Activated CD8-positive, alpha-beta memory T cell treated with anti-CD3 and anti-CD28 coated beads for 36 hours (primary cell): ENCODE data around the gene KCNQ1OT1. TPM values are rescaled to one million over a fixed set of nuclear protein-coding genes. Genes with fewer than 3 reads are reported as not detected.

Source experiments
- CTCF ChIA-PET: fragments of 350-600 bp; sonication (Branson Sonifier 250); formaldehyde crosslinking; loops from one replicate; lab custom pipeline; 2021; ENCODE audit warnings: antibody characterized with exemption; lab: Charles Lee
- POLR2A ChIA-PET: fragments of 350-600 bp; sonication (Branson Sonifier 250); formaldehyde crosslinking; loops from one replicate; lab custom pipeline; 2021; ENCODE audit warnings: antibody characterized with exemption; lab: Charles Lee
- total RNA-seq, 2 experiments: library from RNA; stranded (reverse); gene quantifications; one replicate each; pipeline ENCODE4 v1.2.3, GENCODE V29; 2021

The KCNQ1OT1 gene
- total RNA-seq, 2 experiments from 2014 or later, result 0.21 TPM

GRCh38 chr11:2725368-2726300, 25.8 kb upstream of the KCNQ1OT1 start:
- ChIA-PET CTCF (no interaction called here), POLR2A (no interaction called here)

- ChIA-PET CTCF (no interaction called here), POLR2A (no interaction called here)
Measured at GRCh38 chr11:2724653-2725367, 25.0 kb upstream of the KCNQ1OT1 start.

- CTCF ChIA-PET, result no interaction called here
Measured at GRCh38 chr11:2724104-2724503, 24.3 kb upstream of the KCNQ1OT1 start.

GRCh38 chr11:2722955-2723354, 23.2 kb upstream of the KCNQ1OT1 start:
- ChIA-PET CTCF (no interaction called here), POLR2A (no interaction called here)

More at GRCh38 chr11:2724104-2724503, 24.3 kb upstream of the KCNQ1OT1 start:
- POLR2A ChIA-PET, result no interaction called here

- ChIA-PET POLR2A (no interaction called here), CTCF (no interaction called here)
Measured at GRCh38 chr11:2721210-2721916, 21.6 kb upstream of the KCNQ1OT1 start.

GRCh38 chr11:2719831-2720590, 20.2 kb upstream of the KCNQ1OT1 start:
- ChIA-PET POLR2A (no interaction called here), CTCF (no interaction called here)

- ChIA-PET POLR2A (no interaction called here), CTCF (no interaction called here)
Measured at GRCh38 chr11:2718817-2719438, 19.1 kb upstream of the KCNQ1OT1 start.

GRCh38 chr11:2717561-2718325, 17.9 kb upstream of the KCNQ1OT1 start:
- ChIA-PET POLR2A (no interaction called here), CTCF (no interaction called here)

GRCh38 chr11:2716376-2717095, 16.7 kb upstream of the KCNQ1OT1 start:
- ChIA-PET CTCF (no interaction called here), POLR2A (no interaction called here)

- ChIA-PET POLR2A (no interaction called here), CTCF (no interaction called here)
Measured at GRCh38 chr11:2715716-2716350, 16.0 kb upstream of the KCNQ1OT1 start.

GRCh38 chr11:2714871-2715270, 15.1 kb upstream of the KCNQ1OT1 start:
- ChIA-PET POLR2A (no interaction called here), CTCF (no interaction called here)

GRCh38 chr11:2714463-2714800, 14.6 kb upstream of the KCNQ1OT1 start:
- ChIA-PET CTCF (no interaction called here), POLR2A (no interaction called here)

- ChIA-PET POLR2A (no interaction called here), CTCF (no interaction called here)
Measured at GRCh38 chr11:2713661-2714462, 14.1 kb upstream of the KCNQ1OT1 start.

- ChIA-PET POLR2A (no interaction called here), CTCF (no interaction called here)
Measured at GRCh38 chr11:2713094-2713493, 13.3 kb upstream of the KCNQ1OT1 start.

- CTCF ChIA-PET, result no interaction called here
- POLR2A ChIA-PET, result no interaction called here
Measured at GRCh38 chr11:2711161-2711560, 11.4 kb upstream of the KCNQ1OT1 start.

GRCh38 chr11:2709429-2709828, 9.6 kb upstream of the KCNQ1OT1 start:
- ChIA-PET POLR2A (no interaction called here), CTCF (no interaction called here)
